Inferior parietal cortex (tissue), 1 donor: ENCODE results near the gene SDK2.
"Not testable (repeated sequence)": the region's sequence is repeated elsewhere in the genome, so short reads cannot be mapped to it uniquely, and the experiment has no call there.

Experiments used
- DNase-seq: peaks from one replicate; pipeline ENCODE4 v3.0.0-alpha.2; 2016; ENCODE audit errors: extremely low spot score

SDK2 gene

GRCh38 chr17:73480740-73481139, 163.5 kb downstream of the SDK2 start:
- peak; percentile 29 for DNase-seq

GRCh38 chr17:73478768-73479424, 165.3 kb downstream of the SDK2 start:
- DNase-seq: no peak

GRCh38 chr17:73478334-73478733, 165.9 kb downstream of the SDK2 start:
- no peak for DNase-seq

GRCh38 chr17:73476890-73477350, 167.3 kb downstream of the SDK2 start:
- DNase-seq: peak; percentile 18

- peak; percentile 15 for DNase-seq
Observed at GRCh38 chr17:73474370-73474988, 169.8 kb downstream of the SDK2 start.

GRCh38 chr17:73472715-73473114, 171.5 kb downstream of the SDK2 start:
- not testable (repeated sequence) for DNase-seq

- no peak for DNase-seq
Observed at GRCh38 chr17:73471924-73472323, 172.3 kb downstream of the SDK2 start.

- DNase-seq: no peak
Observed at GRCh38 chr17:73470316-73470826, 173.9 kb downstream of the SDK2 start.

- no peak for DNase-seq
Observed at GRCh38 chr17:73469311-73469710, 174.9 kb downstream of the SDK2 start.

- no peak for DNase-seq
Observed at GRCh38 chr17:73468221-73468620, 176.0 kb downstream of the SDK2 start.

GRCh38 chr17:73467651-73468050, 176.6 kb downstream of the SDK2 start:
- DNase-seq: no peak

GRCh38 chr17:73466704-73467433, 177.4 kb downstream of the SDK2 start:
- no peak for DNase-seq

GRCh38 chr17:73465953-73466230, 178.4 kb downstream of the SDK2 start:
- no peak for DNase-seq

GRCh38 chr17:73465130-73465952, 178.9 kb downstream of the SDK2 start:
- no peak for DNase-seq

- DNase-seq: no peak
Observed at GRCh38 chr17:73464447-73464846, 179.8 kb downstream of the SDK2 start.

GRCh38 chr17:73463821-73464220, 180.4 kb downstream of the SDK2 start:
- DNase-seq: no peak

- DNase-seq: no peak
Observed at GRCh38 chr17:73462823-73463222, 181.4 kb downstream of the SDK2 start.

GRCh38 chr17:73459980-73460379, 184.3 kb downstream of the SDK2 start:
- DNase-seq: no peak

- no peak for DNase-seq
Observed at GRCh38 chr17:73455767-73456166, 188.5 kb downstream of the SDK2 start.

- no peak for DNase-seq
Observed at GRCh38 chr17:73455050-73455687, 189.1 kb downstream of the SDK2 start.

- not testable (repeated sequence) for DNase-seq
Observed at GRCh38 chr17:73453494-73453893, 190.8 kb downstream of the SDK2 start.
